GM23338 (cell line): ENCODE data around the gene MUC13. TPM values are rescaled to one million over a fixed set of nuclear protein-coding genes. Genes with fewer than 3 reads are reported as not detected.
A peak's percentile ranks its signal among the peaks of the same experiment; 100 is the strongest.

Source experiments
- ATAC-seq: fragments of 200-7000 bp; cut with Tn5 transposase; 3 replicates; pipeline ENCODE4 v1.9.1; 2020
- DNase-seq: peaks from one replicate; pipeline ENCODE4 v3.0.0-alpha.2; 2015; ENCODE audit warnings: low spot score
- H2AFZ ChIP-seq: fragments of 200-600 bp; sonication (generic); 2 replicates; pipeline ENCODE4 v1.8.0; 2016; ENCODE audit warnings: antibody characterized with exemption, mild to moderate bottlenecking, moderate library complexity
- H3F3A ChIP-seq: fragments of 200-600 bp; sonication (generic); replicated peaks from 2 replicates; pipeline ENCODE4 v1.8.0; 2017; ENCODE audit warnings: antibody characterized with exemption, mixed run types, low read depth
- H3K27ac ChIP-seq: fragments of 200-600 bp; sonication (generic); 2 replicates; pipeline ENCODE4 v1.6.1; 2016; ENCODE audit warnings: low read depth
- H3K27me3 ChIP-seq: fragments of 200-600 bp; sonication (generic); 2 replicates; pipeline ENCODE4 v1.8.0; 2016; ENCODE audit warnings: mild to moderate bottlenecking, mixed run types, moderate library complexity; ENCODE audit not compliant: insufficient read depth
- H3K36me3 ChIP-seq: fragments of 200-600 bp; sonication (generic); 2 replicates; pipeline ENCODE4 v1.8.0; 2016; ENCODE audit warnings: mild to moderate bottlenecking; ENCODE audit not compliant: insufficient read depth
- H3K4me1 ChIP-seq: fragments of 200-600 bp; sonication (generic); 2 replicates; pipeline ENCODE4 v1.8.0; 2016; ENCODE audit warnings: mild to moderate bottlenecking, moderate library complexity; ENCODE audit not compliant: insufficient read depth
- H3K4me2 ChIP-seq: fragments of 200-600 bp; sonication (generic); 2 replicates; pipeline ENCODE4 v1.7.1; 2017; ENCODE audit warnings: mixed run types
- H3K4me3 ChIP-seq: fragments of 200-600 bp; sonication (generic); 2 replicates; pipeline ENCODE4 v1.6.1; 2016; ENCODE audit warnings: mixed run types
- H3K79me2 ChIP-seq: fragments of 200-600 bp; sonication (generic); replicated peaks from 2 replicates; pipeline ENCODE4 v1.8.0; 2017; ENCODE audit warnings: mild to moderate bottlenecking; ENCODE audit not compliant: insufficient read depth
- H3K9me2 ChIP-seq: fragments of 200-600 bp; sonication (generic); 2 replicates; pipeline ENCODE4 v1.8.0; 2017; ENCODE audit not compliant: insufficient read depth
- H4K20me1 ChIP-seq: fragments of 200-600 bp; sonication (generic); replicated peaks from 2 replicates; pipeline ENCODE4 v1.8.0; 2017; ENCODE audit warnings: mild to moderate bottlenecking; ENCODE audit not compliant: insufficient read depth
- H3K27ac Mint-ChIP-seq: 2 replicates; pipeline ENCODE4 v1.8.0; 2020; ENCODE audit warnings: inconsistent platforms, mild to moderate bottlenecking, moderate library complexity, mixed read lengths
- H3K27me3 Mint-ChIP-seq: 3 replicates; pipeline ENCODE4 v1.8.0; 2022; ENCODE audit warnings: low read depth, mild to moderate bottlenecking, moderate library complexity, mixed read lengths, inconsistent platforms; ENCODE audit not compliant: insufficient read depth, poor library complexity
- H3K36me3 Mint-ChIP-seq: 3 replicates; pipeline ENCODE4 v1.8.0; 2021; ENCODE audit warnings: low read depth, mild to moderate bottlenecking, inconsistent platforms, moderate library complexity, mixed read lengths
- H3K4me1 Mint-ChIP-seq: 3 replicates; pipeline ENCODE4 v1.8.0; 2020; ENCODE audit warnings: mild to moderate bottlenecking, inconsistent platforms, mixed read lengths
- H3K4me3 Mint-ChIP-seq: 3 replicates; pipeline ENCODE4 v1.8.0; 2021; ENCODE audit warnings: moderate library complexity, mild to moderate bottlenecking, inconsistent platforms, mixed read lengths
- H3K9me3 Mint-ChIP-seq: 3 replicates; pipeline ENCODE4 v1.8.0; 2020; ENCODE audit warnings: moderate library complexity, mild to moderate bottlenecking, inconsistent platforms, mixed read lengths
- CREB1 ChIP-seq: fragments of 250-450 bp; sonication (Bioruptor Pico); IDR thresholded peaks from 2 replicates; pipeline ENCODE4 v1.5.0; 2020; ENCODE audit warnings: low read depth, mild to moderate bottlenecking, moderate library complexity
- CTCF ChIP-seq, 2 experiments: fragments of 200-600 bp in 1 of 2; sonication (generic) in 1 of 2; conservative IDR thresholded peaks; 2 replicates each; pipeline versions ENCODE4 v1.5.1 to v1.6.1; 2016 to 2017; ENCODE audit warnings: antibody characterized with exemption in 2 of 2, low read depth in 2 of 2, mild to moderate bottlenecking in 2 of 2, moderate library complexity in 1 of 2
- ETS1 ChIP-seq: IDR thresholded peaks from 2 replicates; pipeline ENCODE4 v1.6.1; 2016; ENCODE audit warnings: antibody characterized with exemption
- EZH2 ChIP-seq: fragments of 200-600 bp; sonication (generic); IDR thresholded peaks from one replicate; pipeline ENCODE4 v1.8.0; 2017; ENCODE audit warnings: antibody characterized with exemption, mild to moderate bottlenecking, low read depth; ENCODE audit not compliant: unreplicated experiment
- JUNB ChIP-seq: IDR thresholded peaks from one replicate; pipeline ENCODE4 v1.6.1; 2016; ENCODE audit warnings: antibody characterized with exemption; ENCODE audit not compliant: unreplicated experiment
- NANOG ChIP-seq: IDR thresholded peaks from 2 replicates; pipeline ENCODE4 v1.6.1; 2016; ENCODE audit warnings: antibody characterized with exemption, borderline replicate concordance
- STAT1 ChIP-seq: IDR thresholded peaks from one replicate; pipeline ENCODE4 v1.6.1; 2016; ENCODE audit warnings: antibody characterized with exemption; ENCODE audit not compliant: unreplicated experiment
- ZNF114 ChIP-seq: fragments of 250-450 bp; sonication (Bioruptor Pico); IDR thresholded peaks from 2 replicates; pipeline ENCODE4 v1.5.0; 2020; ENCODE audit warnings: mild to moderate bottlenecking, moderate library complexity
- polyA plus RNA-seq: library from polyadenylated mRNA; unstranded; fragments of >200 nt; fragmentation: Nextera tagmentation; extraction: Ambion mirVana; gene quantifications from 2 replicates; pipeline ENCODE4 v1.2.1, GENCODE V29; 2016
- total RNA-seq: library from RNA; depleted of rRNA; stranded (reverse); fragments of >200 nt; shearing (Covaris generic); gene quantifications from 2 replicates; pipeline ENCODE4 v1.2.3, GENCODE V29; 2014

Gene MUC13
- total and polyA plus RNA-seq, 2 experiments from 2014 or later: not detected

GRCh38 chr3:124935264-124935663 lies 713 bp upstream of the MUC13 start:
- TF ChIP-seq NANOG: no peak
- no peak for TF ChIP-seq ETS1
- no peak for TF ChIP-seq CTCF (conservative IDR thresholded peaks at IDR 0.05; ENCODE audit: low read depth in 2 of 2)
- no peak for TF ChIP-seq EZH2
- no peak for TF ChIP-seq ZNF114
- no peak for TF ChIP-seq STAT1

GRCh38 chr3:124928333-124929202 lies 6.0 kb downstream of the MUC13 start:
- peak; percentile 78 for ATAC-seq
- Mint-ChIP-seq H3K4me1 (no peaks in the 10 kb centered on the region), H3K36me3 (no peaks in the 10 kb centered on the region), H3K4me3 (no peak overlapping the region), H3K27me3 (peaks cover 4% of the 10 kb centered on the region), H3K27ac (no peak overlapping the region), H3K9me3 (no peaks in the 10 kb centered on the region)
- Histone ChIP-seq H3K79me2 (no peaks in the 10 kb centered on the region), H3K4me2 (no peak overlapping the region), H4K20me1 (no peaks in the 10 kb centered on the region), H3K27ac (no peak overlapping the region), H3K9me2 (no peaks in the 10 kb centered on the region), H2AFZ (no peak overlapping the region), H3K27me3 (no peaks in the 10 kb centered on the region), H3K4me3 (no peak overlapping the region), H3K4me1 (no peaks in the 10 kb centered on the region), H3F3A (no peaks in the 10 kb centered on the region), H3K36me3 (no peaks in the 10 kb centered on the region)
- DNase-seq: peak; percentile 81
- no peak for TF ChIP-seq ZNF114
- TF ChIP-seq STAT1: no peak
- TF ChIP-seq CTCF (conservative IDR thresholded peaks at IDR 0.05; ENCODE audit: low read depth in 2 of 2): peak; percentile 89 to 96
- TF ChIP-seq JUNB: no peak
- TF ChIP-seq CREB1 (CRISPR knock-in tag): no peak
- no peak for TF ChIP-seq ETS1

More at GRCh38 chr3:124935264-124935663, 713 bp upstream of the MUC13 start:
- H3K4me1 Mint-ChIP-seq: no peaks in the 10 kb centered on the region
- no peaks in the 10 kb centered on the region for H3K79me2 ChIP-seq
- peaks cover 9% of the 10 kb centered on the region for H3K27me3 Mint-ChIP-seq
- H3K36me3 Mint-ChIP-seq: no peaks in the 10 kb centered on the region
- no peaks in the 10 kb centered on the region for H3K27me3 ChIP-seq
- no peaks in the 10 kb centered on the region for H3K9me3 Mint-ChIP-seq
- ATAC-seq (no peak), DNase-seq (no peak)
- H3K36me3 ChIP-seq: no peaks in the 10 kb centered on the region
- H3K27ac Mint-ChIP-seq: no peak overlapping the region
- H3K4me1 ChIP-seq: no peaks in the 10 kb centered on the region
- no peak overlapping the region for H3K4me2 ChIP-seq
- H3K27ac ChIP-seq: no peak overlapping the region
- H3F3A ChIP-seq: no peaks in the 10 kb centered on the region
- H3K4me3 ChIP-seq: no peak overlapping the region
- 0 out of 2 replicates have a peak overlapping the region, but pooled peaks have one; percentile 59 for H2AFZ ChIP-seq
- H3K4me3 Mint-ChIP-seq: no peak overlapping the region
- peaks cover 4% of the 10 kb centered on the region; the same call in 1 of the 2 replicates for H3K9me2 ChIP-seq
- no peaks in the 10 kb centered on the region for H4K20me1 ChIP-seq
